HepG2 (cell line): ENCODE measurements around the gene ZNF511. TPM values are rescaled to one million over a fixed set of nuclear protein-coding genes. Genes with fewer than 3 reads are reported as not detected.

Source experiments
- ADNP ChIP-seq: sonication (generic); formaldehyde crosslinking; IDR thresholded peaks from 2 replicates; pipeline ENCODE4 v1.4.0; 2020; ENCODE audit warnings: missing genetic modification reagents
- ATF7 ChIP-seq, 2 experiments: fragments of 450-650 bp in 1 of 2; sonication (generic) in 1 of 2; formaldehyde crosslinking in 1 of 2; IDR thresholded peaks; 2 replicates each; pipeline versions ENCODE4 v1.4.0 to v1.6.1; 2016 to 2020; ENCODE audit warnings: antibody characterized with exemption in 1 of 2, mild to moderate bottlenecking in 1 of 2, missing genetic modification reagents in 1 of 2
- FOXO4 ChIP-seq: sonication (generic); formaldehyde crosslinking; conservative IDR thresholded peaks from 2 replicates; pipeline ENCODE4 v1.8.1; 2023; ENCODE audit warnings: missing genetic modification reagents
- GMEB1 ChIP-seq: sonication (generic); formaldehyde crosslinking; IDR thresholded peaks from 2 replicates; pipeline ENCODE4 v1.5.1; 2020; ENCODE audit warnings: missing genetic modification reagents, mild to moderate bottlenecking, borderline replicate concordance
- HIVEP1 ChIP-seq: sonication (generic); formaldehyde crosslinking; IDR thresholded peaks from 2 replicates; pipeline ENCODE4 v1.4.0; 2020; ENCODE audit warnings: mild to moderate bottlenecking, missing genetic modification reagents
- MATR3 ChIP-seq: sonication (generic); formaldehyde crosslinking; IDR thresholded peaks from 2 replicates; pipeline ENCODE4 v1.4.0; 2020; ENCODE audit warnings: missing genetic modification reagents
- MIER3 ChIP-seq: IDR thresholded peaks from 2 replicates; pipeline ENCODE4 v1.6.1; 2016; ENCODE audit warnings: missing compliant biosample characterization, borderline replicate concordance
- NAIF1 ChIP-seq: sonication (generic); formaldehyde crosslinking; IDR thresholded peaks from 2 replicates; pipeline ENCODE4 v1.5.0; 2020; ENCODE audit warnings: mild to moderate bottlenecking, missing genetic modification reagents, borderline replicate concordance
- PATZ1 ChIP-seq: sonication (generic); formaldehyde crosslinking; IDR thresholded peaks from 2 replicates; pipeline ENCODE4 v1.4.0; 2020; ENCODE audit warnings: missing genetic modification reagents
- ZNF253 ChIP-seq: sonication (generic); formaldehyde crosslinking; IDR thresholded peaks from 2 replicates; pipeline ENCODE4 v1.8.0; 2022; ENCODE audit warnings: mild to moderate bottlenecking, missing genetic modification reagents, borderline replicate concordance
- ZNF350 ChIP-seq: sonication (generic); formaldehyde crosslinking; IDR thresholded peaks from 2 replicates; pipeline ENCODE4 v1.4.0; 2020; ENCODE audit warnings: mild to moderate bottlenecking, low read depth, missing genetic modification reagents, borderline replicate concordance
- ZNF484 ChIP-seq: sonication (generic); formaldehyde crosslinking; IDR thresholded peaks from 2 replicates; pipeline ENCODE4 v1.5.1; 2020; ENCODE audit warnings: mild to moderate bottlenecking, low read depth, missing genetic modification reagents, borderline replicate concordance
- polyA plus RNA-seq, 8 experiments: library from polyadenylated mRNA; depleted of rRNA in 3 of 8; stranded (reverse) in 7 of 8; unstranded in 1 of 8; fragments of >200 nt; fragmentation: Illumina TruSeq in 4 of 8; extraction: Trizol in 4 of 8; gene quantifications; 2 replicates each; pipeline versions ENCODE4 v1.2.1 to v1.2.3, GENCODE V29; 2011 to 2016; ENCODE audit warnings: low read depth in 4 of 8, missing spikeins in 1 of 8, mixed read lengths in 1 of 8; ENCODE audit not compliant: insufficient read depth in 1 of 8
- total RNA-seq, 5 experiments: library from RNA; depleted of rRNA; stranded (reverse); fragments of >200 nt; fragmentation: Illumina TruSeq; extraction: Trizol; gene quantifications; 2 replicates each; pipeline ENCODE4 v1.2.3, GENCODE V29; 2016; ENCODE audit warnings: low read depth in 1 of 5
- TF ChIP-seq, protein P1 (sequence below): IDR thresholded peaks from 2 replicates; pipeline ENCODE4 v1.6.1; 2012; ENCODE audit warnings: inconsistent platforms
- TF ChIP-seq, protein P2 (sequence below): sonication (generic); formaldehyde crosslinking; IDR thresholded peaks from 2 replicates; pipeline ENCODE4 v1.9.0; 2021; ENCODE audit warnings: mild to moderate bottlenecking, missing genetic modification reagents
- TF ChIP-seq, protein P3 (sequence below): fragments of 450-650 bp; IDR thresholded peaks from 2 replicates; pipeline ENCODE4 v1.6.1; 2016

The ZNF511 gene
- total and polyA plus RNA-seq, 2 of the 13 experiments (the other 11 are each of a cell fraction or from before 2014, with no cell fraction given): 35.6 to 66.4 TPM

DNA sequence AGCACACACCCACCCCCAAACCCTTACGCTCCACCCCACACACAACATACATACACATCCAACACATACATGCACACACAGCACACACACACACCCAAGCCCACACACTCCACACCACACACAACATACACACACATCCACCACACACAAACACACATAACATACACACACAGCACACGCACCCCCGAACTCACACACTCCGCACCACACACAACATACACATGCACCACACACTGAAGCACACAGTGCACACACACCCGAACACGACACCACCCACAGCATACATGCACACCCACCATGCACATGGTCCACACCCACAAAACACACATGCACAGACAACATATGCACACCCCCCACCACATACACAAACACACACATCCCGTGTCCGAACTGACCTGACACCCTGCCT, 40.5 kb downstream of the ZNF511 start (continued):
- TF ChIP-seq PATZ1 (CRISPR knock-in tag) (no peak), ZNF253 (CRISPR knock-in tag) (no peak), FOXO4 (CRISPR knock-in tag) (no peak), MATR3 (CRISPR knock-in tag) (no peak), ZNF484 (CRISPR knock-in tag) (no peak), HIVEP1 (CRISPR knock-in tag) (no peak), ATF7 (IDR thresholded peaks at IDR 0.05) (no peak), ATF7 (CRISPR knock-in tag; IDR thresholded peaks at IDR 0.05) (0 out of 2 replicates have a peak, but pooled peaks have one; percentile 10), NAIF1 (CRISPR knock-in tag) (no peak), ADNP (CRISPR knock-in tag) (no peak), MIER3 (CRISPR knock-in tag) (no peak), ZNF350 (CRISPR knock-in tag) (no peak), GMEB1 (no peak)
- TF ChIP-seq, protein P1, sequence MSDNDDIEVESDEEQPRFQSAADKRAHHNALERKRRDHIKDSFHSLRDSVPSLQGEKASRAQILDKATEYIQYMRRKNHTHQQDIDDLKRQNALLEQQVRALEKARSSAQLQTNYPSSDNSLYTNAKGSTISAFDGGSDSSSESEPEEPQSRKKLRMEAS: no peak
- TF ChIP-seq, protein P2, sequence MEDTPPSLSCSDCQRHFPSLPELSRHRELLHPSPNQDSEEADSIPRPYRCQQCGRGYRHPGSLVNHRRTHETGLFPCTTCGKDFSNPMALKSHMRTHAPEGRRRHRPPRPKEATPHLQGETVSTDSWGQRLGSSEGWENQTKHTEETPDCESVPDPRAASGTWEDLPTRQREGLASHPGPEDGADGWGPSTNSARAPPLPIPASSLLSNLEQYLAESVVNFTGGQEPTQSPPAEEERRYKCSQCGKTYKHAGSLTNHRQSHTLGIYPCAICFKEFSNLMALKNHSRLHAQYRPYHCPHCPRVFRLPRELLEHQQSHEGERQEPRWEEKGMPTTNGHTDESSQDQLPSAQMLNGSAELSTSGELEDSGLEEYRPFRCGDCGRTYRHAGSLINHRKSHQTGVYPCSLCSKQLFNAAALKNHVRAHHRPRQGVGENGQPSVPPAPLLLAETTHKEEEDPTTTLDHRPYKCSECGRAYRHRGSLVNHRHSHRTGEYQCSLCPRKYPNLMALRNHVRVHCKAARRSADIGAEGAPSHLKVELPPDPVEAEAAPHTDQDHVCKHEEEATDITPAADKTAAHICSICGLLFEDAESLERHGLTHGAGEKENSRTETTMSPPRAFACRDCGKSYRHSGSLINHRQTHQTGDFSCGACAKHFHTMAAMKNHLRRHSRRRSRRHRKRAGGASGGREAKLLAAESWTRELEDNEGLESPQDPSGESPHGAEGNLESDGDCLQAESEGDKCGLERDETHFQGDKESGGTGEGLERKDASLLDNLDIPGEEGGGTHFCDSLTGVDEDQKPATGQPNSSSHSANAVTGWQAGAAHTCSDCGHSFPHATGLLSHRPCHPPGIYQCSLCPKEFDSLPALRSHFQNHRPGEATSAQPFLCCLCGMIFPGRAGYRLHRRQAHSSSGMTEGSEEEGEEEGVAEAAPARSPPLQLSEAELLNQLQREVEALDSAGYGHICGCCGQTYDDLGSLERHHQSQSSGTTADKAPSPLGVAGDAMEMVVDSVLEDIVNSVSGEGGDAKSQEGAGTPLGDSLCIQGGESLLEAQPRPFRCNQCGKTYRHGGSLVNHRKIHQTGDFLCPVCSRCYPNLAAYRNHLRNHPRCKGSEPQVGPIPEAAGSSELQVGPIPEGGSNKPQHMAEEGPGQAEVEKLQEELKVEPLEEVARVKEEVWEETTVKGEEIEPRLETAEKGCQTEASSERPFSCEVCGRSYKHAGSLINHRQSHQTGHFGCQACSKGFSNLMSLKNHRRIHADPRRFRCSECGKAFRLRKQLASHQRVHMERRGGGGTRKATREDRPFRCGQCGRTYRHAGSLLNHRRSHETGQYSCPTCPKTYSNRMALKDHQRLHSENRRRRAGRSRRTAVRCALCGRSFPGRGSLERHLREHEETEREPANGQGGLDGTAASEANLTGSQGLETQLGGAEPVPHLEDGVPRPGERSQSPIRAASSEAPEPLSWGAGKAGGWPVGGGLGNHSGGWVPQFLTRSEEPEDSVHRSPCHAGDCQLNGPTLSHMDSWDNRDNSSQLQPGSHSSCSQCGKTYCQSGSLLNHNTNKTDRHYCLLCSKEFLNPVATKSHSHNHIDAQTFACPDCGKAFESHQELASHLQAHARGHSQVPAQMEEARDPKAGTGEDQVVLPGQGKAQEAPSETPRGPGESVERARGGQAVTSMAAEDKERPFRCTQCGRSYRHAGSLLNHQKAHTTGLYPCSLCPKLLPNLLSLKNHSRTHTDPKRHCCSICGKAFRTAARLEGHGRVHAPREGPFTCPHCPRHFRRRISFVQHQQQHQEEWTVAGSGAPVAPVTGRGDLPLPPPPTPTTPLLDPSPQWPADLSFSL (CRISPR knock-in tag): peak; percentile 77
- TF ChIP-seq, protein P3, sequence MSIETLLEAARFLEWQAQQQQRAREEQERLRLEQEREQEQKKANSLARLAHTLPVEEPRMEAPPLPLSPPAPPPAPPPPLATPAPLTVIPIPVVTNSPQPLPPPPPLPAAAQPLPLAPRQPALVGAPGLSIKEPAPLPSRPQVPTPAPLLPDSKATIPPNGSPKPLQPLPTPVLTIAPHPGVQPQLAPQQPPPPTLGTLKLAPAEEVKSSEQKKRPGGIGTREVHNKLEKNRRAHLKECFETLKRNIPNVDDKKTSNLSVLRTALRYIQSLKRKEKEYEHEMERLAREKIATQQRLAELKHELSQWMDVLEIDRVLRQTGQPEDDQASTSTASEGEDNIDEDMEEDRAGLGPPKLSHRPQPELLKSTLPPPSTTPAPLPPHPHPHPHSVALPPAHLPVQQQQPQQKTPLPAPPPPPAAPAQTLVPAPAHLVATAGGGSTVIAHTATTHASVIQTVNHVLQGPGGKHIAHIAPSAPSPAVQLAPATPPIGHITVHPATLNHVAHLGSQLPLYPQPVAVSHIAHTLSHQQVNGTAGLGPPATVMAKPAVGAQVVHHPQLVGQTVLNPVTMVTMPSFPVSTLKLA: peak; percentile 60
